Coronary artery (tissue), 2 donors: ENCODE results near the gene ATP2B3.

Experiments used
- DNase-seq: peaks from one replicate; pipeline ENCODE4 v3.0.0-alpha.2; 2017; ENCODE audit warnings: low spot score
- H3K27ac ChIP-seq, 2 donors: fragments of 200-600 bp; sonication (generic); one replicate each; pipeline ENCODE4 v1.5.1; 2016 to 2019
- H3K4me3 ChIP-seq: fragments of 200-600 bp; sonication (generic); 2 replicates; pipeline ENCODE4 v1.5.1; 2016; ENCODE audit warnings: mild to moderate bottlenecking, moderate library complexity
- CTCF ChIP-seq: fragments of 200-600 bp; sonication (generic); IDR thresholded peaks from one replicate; pipeline ENCODE4 v1.5.1; 2019; ENCODE audit warnings: antibody characterized with exemption

The ATP2B3 gene

DNA sequence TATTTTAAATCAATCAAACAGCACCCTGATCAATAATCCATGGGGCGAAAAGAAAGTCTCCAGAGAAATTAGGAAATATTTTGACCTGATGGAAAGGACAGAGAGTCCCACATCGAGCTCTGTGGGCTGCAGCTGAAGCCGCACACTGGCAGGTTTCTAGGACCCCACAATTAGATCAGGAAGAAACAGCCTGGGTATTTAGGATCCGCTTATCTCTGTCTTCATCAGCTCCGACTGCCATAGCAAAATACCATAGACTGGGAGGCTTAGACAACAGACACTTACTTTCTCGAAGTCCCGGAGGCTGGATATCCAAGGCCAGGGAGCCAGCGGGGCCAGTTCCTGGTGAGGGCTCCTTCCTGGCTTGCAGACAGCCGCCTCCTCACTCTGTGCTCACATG lies 45.1 kb downstream of the ATP2B3 start:
- no peak for DNase-seq
- H3K4me3 ChIP-seq: no peak overlapping the region
- TF ChIP-seq CTCF: no peak
- H3K27ac ChIP-seq: no peak overlapping the region

DNA sequence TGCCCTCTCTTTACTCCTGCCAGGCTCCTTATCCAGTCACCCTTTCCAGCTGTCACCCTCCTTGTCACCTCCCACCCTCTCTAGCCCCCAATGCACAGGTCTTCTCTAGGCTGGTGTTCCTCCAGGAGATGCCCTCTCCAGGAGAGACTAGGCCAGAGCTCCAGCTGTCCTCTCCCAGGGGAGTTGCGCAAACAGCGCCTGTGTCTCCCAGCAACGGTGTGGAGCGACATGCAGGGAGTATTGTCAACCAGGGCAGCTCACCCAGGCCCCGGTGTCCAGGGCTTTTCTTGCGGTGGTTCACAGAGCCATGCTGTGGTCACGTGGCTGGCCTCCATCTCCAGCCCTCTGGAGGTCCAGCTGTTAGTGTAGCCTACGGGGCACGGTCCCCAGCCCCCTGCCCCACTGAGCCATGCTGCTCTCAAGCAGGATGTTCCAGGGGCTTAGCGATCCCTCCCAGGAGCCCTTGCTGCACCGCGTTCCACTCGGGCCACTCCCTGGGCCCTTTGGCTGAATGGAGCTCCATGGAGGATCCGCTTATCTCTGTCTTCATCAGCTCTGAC lies 46.7 kb downstream of the ATP2B3 start:
- no peak for TF ChIP-seq CTCF
- Histone ChIP-seq H3K27ac (no peak overlapping the region), H3K4me3 (no peak overlapping the region)
- no peak for DNase-seq

GRCh38 chrX:153565996-153566580 lies 48.6 kb downstream of the ATP2B3 start:
- Histone ChIP-seq H3K4me3 (no peak overlapping the region), H3K27ac (no peak overlapping the region)
- no peak for DNase-seq
- no peak for TF ChIP-seq CTCF

GRCh38 chrX:153568451-153569011 lies 51.1 kb downstream of the ATP2B3 start:
- TF ChIP-seq CTCF: no peak
- Histone ChIP-seq H3K4me3 (no peak overlapping the region), H3K27ac (no peak overlapping the region)
- no peak for DNase-seq

DNA sequence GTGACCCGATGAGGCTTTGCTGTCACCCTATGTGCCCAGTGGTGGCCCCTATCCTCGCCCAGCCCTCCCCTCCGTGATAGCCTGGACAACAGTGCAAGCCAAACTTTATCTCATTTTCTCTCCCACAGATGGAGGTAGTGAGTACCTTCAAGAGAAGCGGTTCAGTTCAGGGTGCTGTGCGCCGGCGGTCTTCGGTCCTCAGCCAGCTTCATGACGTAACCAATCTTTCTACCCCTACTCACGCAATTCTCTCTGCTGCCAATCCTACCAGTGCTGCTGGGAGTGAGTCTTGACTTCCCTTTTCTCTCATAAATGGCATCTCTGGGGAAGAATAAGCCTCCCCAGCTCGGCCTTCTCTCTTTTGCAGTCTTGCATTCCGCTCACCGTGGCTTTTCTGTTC lies 52.0 kb downstream of the ATP2B3 start:
- no peak overlapping the region for H3K27ac ChIP-seq
- no peak for TF ChIP-seq CTCF

DNA sequence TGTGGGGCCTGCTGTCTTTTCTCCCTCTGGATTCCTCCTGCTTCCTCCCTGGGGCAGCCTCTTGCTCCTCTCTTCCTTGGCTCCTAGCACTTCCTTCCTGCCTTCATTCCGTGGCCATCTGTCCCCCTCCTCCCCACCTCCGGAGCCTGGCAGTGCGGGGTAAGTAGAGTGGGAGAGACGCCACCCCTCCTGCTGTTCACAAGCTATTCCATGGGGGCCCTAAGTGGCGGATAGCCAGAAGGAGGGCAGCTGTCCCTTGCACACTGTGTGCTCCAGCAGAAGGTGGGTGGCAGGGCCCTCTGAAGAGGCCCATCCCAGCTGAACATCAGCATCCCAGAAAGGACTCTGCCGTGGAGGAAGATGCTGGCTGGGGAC lies 54.1 kb downstream of the ATP2B3 start:
- no peak overlapping the region for H3K4me3 ChIP-seq
- H3K27ac ChIP-seq: no peak overlapping the region
- DNase-seq: no peak
- no peak for TF ChIP-seq CTCF

More for the DNA sequence above, 52.0 kb downstream of the ATP2B3 start:
- H3K4me3 ChIP-seq: no peak overlapping the region
- DNase-seq: no peak

GRCh38 chrX:153572601-153573000 lies 55.2 kb downstream of the ATP2B3 start:
- Histone ChIP-seq H3K4me3 (no peak overlapping the region), H3K27ac (no peak overlapping the region)
- DNase-seq: no peak
- TF ChIP-seq CTCF: no peak
